Calu3 (cell line): ENCODE data around the gene SEMA6B. TPM values are rescaled to one million over a fixed set of nuclear protein-coding genes. Genes with fewer than 3 reads are reported as not detected.
"Not testable (repeated sequence)": the region's sequence is repeated elsewhere in the genome, so short reads cannot be mapped to it uniquely, and the experiment has no call there.

ENCODE experiments used
- BruUV-seq: library from RNA; stranded (reverse); fragments of 400-500 nt; replicated peaks from 2 replicates; lab custom pipeline; 2021; lab: Mats Ljungman, UMichigan
- CTCF ChIA-PET: fragments of 300-600 bp; sonication (Branson Sonifier 250); formaldehyde crosslinking; loops from one replicate; lab custom pipeline; 2022; ENCODE audit warnings: antibody characterized with exemption; lab: Charles Lee
- DNase-seq: peaks from one replicate; pipeline ENCODE4 v3.0.0; 2022
- H3K27ac Mint-ChIP-seq: one replicate; pipeline ENCODE4 v1.8.0; 2022; ENCODE audit warnings: mixed read lengths; ENCODE audit not compliant: unreplicated experiment
- H3K27me3 Mint-ChIP-seq: one replicate; pipeline ENCODE4 v1.8.0; 2022; ENCODE audit warnings: mixed read lengths; ENCODE audit not compliant: unreplicated experiment
- H3K36me3 Mint-ChIP-seq: one replicate; pipeline ENCODE4 v1.8.0; 2022; ENCODE audit warnings: mild to moderate bottlenecking, moderate library complexity, mixed read lengths; ENCODE audit not compliant: insufficient read depth, unreplicated experiment
- H3K4me1 Mint-ChIP-seq: one replicate; pipeline ENCODE4 v1.8.0; 2022; ENCODE audit warnings: mild to moderate bottlenecking, low read depth, mixed read lengths; ENCODE audit not compliant: unreplicated experiment
- H3K4me3 Mint-ChIP-seq: one replicate; pipeline ENCODE4 v1.8.0; 2022; ENCODE audit warnings: mild to moderate bottlenecking, low read depth, moderate library complexity, mixed read lengths; ENCODE audit not compliant: unreplicated experiment
- H3K9me3 Mint-ChIP-seq: one replicate; pipeline ENCODE4 v1.8.0; 2022; ENCODE audit warnings: low read depth, mixed read lengths; ENCODE audit not compliant: unreplicated experiment
- CTCF ChIP-seq: fragments of 200-600 bp; IDR thresholded peaks from one replicate; pipeline ENCODE4 v1.8.0; 2022; ENCODE audit warnings: antibody characterized with exemption; ENCODE audit not compliant: unreplicated experiment
- intact Hi-C: fragments of 100-400 bp; cut with micrococcal nuclease; formaldehyde crosslinking; loops from one replicate; pipeline ENCODE4 v1.10.0; 2022; ENCODE audit not compliant: unreplicated experiment
- total RNA-seq: library from RNA; stranded (reverse); gene quantifications from 2 replicates; pipeline ENCODE4 v1.2.3, GENCODE V29; 2022

Gene SEMA6B
- total RNA-seq, 1 experiment from 2014 or later = 0.21 TPM

GRCh38 chr19:4533334-4533733, 26.1 kb downstream of the SEMA6B start:
- H3K27ac Mint-ChIP-seq = no peak overlapping the region
- peaks cover 8% of the 10 kb centered on the region for H3K4me1 Mint-ChIP-seq
- H3K36me3 Mint-ChIP-seq = peaks cover 6% of the 10 kb centered on the region
- peaks cover 14% of the 10 kb centered on the region for H3K27me3 Mint-ChIP-seq
- no peak for DNase-seq
- no peak for TF ChIP-seq CTCF
- no peaks in the 10 kb centered on the region for H3K9me3 Mint-ChIP-seq
- CTCF ChIA-PET = no interaction called here
- no peak overlapping the region for H3K4me3 Mint-ChIP-seq
- BruUV-seq = no TSS peak
- intact Hi-C loops = no loop called here

GRCh38 chr19:4531562-4532165, 27.8 kb downstream of the SEMA6B start:
- peaks cover 6% of the 10 kb centered on the region for H3K36me3 Mint-ChIP-seq
- no peak overlapping the region for H3K4me3 Mint-ChIP-seq
- no TSS peak for BruUV-seq
- H3K9me3 Mint-ChIP-seq = no peaks in the 10 kb centered on the region
- no peak for DNase-seq
- TF ChIP-seq CTCF = no peak
- peaks cover 14% of the 10 kb centered on the region for H3K27me3 Mint-ChIP-seq
- H3K4me1 Mint-ChIP-seq = peaks cover 8% of the 10 kb centered on the region
- CTCF ChIA-PET = no interaction called here
- H3K27ac Mint-ChIP-seq = no peak overlapping the region
- intact Hi-C loops = no loop called here

- Mint-ChIP-seq H3K27me3 (peaks cover 14% of the 10 kb centered on the region), H3K4me1 (no peaks in the 10 kb centered on the region), H3K9me3 (no peaks in the 10 kb centered on the region), H3K4me3 (no peak overlapping the region), H3K36me3 (no peaks in the 10 kb centered on the region), H3K27ac (no peak overlapping the region)
- TF ChIP-seq CTCF = no peak
- no TSS peak for BruUV-seq
- no peak for DNase-seq
- intact Hi-C loops = no loop called here
- CTCF ChIA-PET = no interaction called here
Measured at GRCh38 chr19:4529924-4530522, 29.5 kb downstream of the SEMA6B start.

- Mint-ChIP-seq H3K4me1 (no peaks in the 10 kb centered on the region), H3K36me3 (no peaks in the 10 kb centered on the region), H3K4me3 (no peak overlapping the region), H3K27me3 (peaks cover 14% of the 10 kb centered on the region), H3K27ac (no peak overlapping the region), H3K9me3 (no peaks in the 10 kb centered on the region)
- CTCF ChIA-PET = no interaction called here
- no peak for DNase-seq
- intact Hi-C loops = no loop called here
- TF ChIP-seq CTCF = no peak
- no TSS peak for BruUV-seq
Measured at GRCh38 chr19:4528843-4529242, 30.6 kb downstream of the SEMA6B start.

GRCh38 chr19:4527377-4527776, 32.1 kb downstream of the SEMA6B start:
- peaks cover 14% of the 10 kb centered on the region for H3K27me3 Mint-ChIP-seq
- H3K4me3 Mint-ChIP-seq, H3K27ac Mint-ChIP-seq, DNase-seq, CTCF ChIA-PET, intact Hi-C loops, H3K36me3 Mint-ChIP-seq, H3K4me1 Mint-ChIP-seq, BruUV-seq, H3K9me3 Mint-ChIP-seq: not testable (repeated sequence)
